Type B pancreatic cell (in vitro differentiated cells): ENCODE measurements around the gene MGAT4A. TPM values are rescaled to one million over a fixed set of nuclear protein-coding genes. Genes with fewer than 3 reads are reported as not detected.

Source experiments
- DNase-seq: peaks from one replicate; pipeline ENCODE4 v3.0.0; 2021; ENCODE audit warnings: mixed read lengths; ENCODE audit not compliant: unreplicated experiment; ENCODE audit errors: extremely low spot score
- H3K27ac Mint-ChIP-seq: 2 replicates; pipeline ENCODE4 v1.8.0; 2021; ENCODE audit warnings: mild to moderate bottlenecking, mixed read lengths
- H3K27me3 Mint-ChIP-seq: 2 replicates; pipeline ENCODE4 v1.8.0; 2021; ENCODE audit warnings: mixed read lengths
- H3K36me3 Mint-ChIP-seq: 2 replicates; pipeline ENCODE4 v1.8.0; 2021; ENCODE audit warnings: mixed read lengths
- H3K4me1 Mint-ChIP-seq: one replicate; pipeline ENCODE4 v1.8.0; 2021; ENCODE audit warnings: mixed read lengths; ENCODE audit not compliant: unreplicated experiment
- H3K4me3 Mint-ChIP-seq: 2 replicates; pipeline ENCODE4 v1.8.0; 2021; ENCODE audit warnings: mild to moderate bottlenecking, mixed read lengths
- H3K9me3 Mint-ChIP-seq: 2 replicates; pipeline ENCODE4 v1.8.0; 2021; ENCODE audit warnings: mixed read lengths
- CTCF ChIP-seq: fragments of 200-600 bp; sonication (generic); conservative IDR thresholded peaks from 2 replicates; pipeline ENCODE4 v1.5.0; 2021; ENCODE audit warnings: antibody characterized with exemption, mild to moderate bottlenecking
- total RNA-seq: library from RNA; stranded (reverse); gene quantifications from 2 replicates; pipeline ENCODE4 v1.2.1, GENCODE V29; 2021; ENCODE audit warnings: low replicate concordance

MGAT4A gene
- total RNA-seq, 1 donor from 2014 or later, result 32.5 TPM

GRCh38 chr2:98749066-98749450, 18.1 kb upstream of the MGAT4A start:
- no peaks in the 10 kb centered on the region for H3K9me3 Mint-ChIP-seq
- no peak overlapping the region for H3K4me3 Mint-ChIP-seq
- no peak for TF ChIP-seq CTCF
- DNase-seq, result no peak
- H3K27ac Mint-ChIP-seq, result no peak overlapping the region
- H3K27me3 Mint-ChIP-seq, result no peaks in the 10 kb centered on the region
- H3K36me3 Mint-ChIP-seq, result no peaks in the 10 kb centered on the region
- peaks cover 13% of the 10 kb centered on the region for H3K4me1 Mint-ChIP-seq

DNA sequence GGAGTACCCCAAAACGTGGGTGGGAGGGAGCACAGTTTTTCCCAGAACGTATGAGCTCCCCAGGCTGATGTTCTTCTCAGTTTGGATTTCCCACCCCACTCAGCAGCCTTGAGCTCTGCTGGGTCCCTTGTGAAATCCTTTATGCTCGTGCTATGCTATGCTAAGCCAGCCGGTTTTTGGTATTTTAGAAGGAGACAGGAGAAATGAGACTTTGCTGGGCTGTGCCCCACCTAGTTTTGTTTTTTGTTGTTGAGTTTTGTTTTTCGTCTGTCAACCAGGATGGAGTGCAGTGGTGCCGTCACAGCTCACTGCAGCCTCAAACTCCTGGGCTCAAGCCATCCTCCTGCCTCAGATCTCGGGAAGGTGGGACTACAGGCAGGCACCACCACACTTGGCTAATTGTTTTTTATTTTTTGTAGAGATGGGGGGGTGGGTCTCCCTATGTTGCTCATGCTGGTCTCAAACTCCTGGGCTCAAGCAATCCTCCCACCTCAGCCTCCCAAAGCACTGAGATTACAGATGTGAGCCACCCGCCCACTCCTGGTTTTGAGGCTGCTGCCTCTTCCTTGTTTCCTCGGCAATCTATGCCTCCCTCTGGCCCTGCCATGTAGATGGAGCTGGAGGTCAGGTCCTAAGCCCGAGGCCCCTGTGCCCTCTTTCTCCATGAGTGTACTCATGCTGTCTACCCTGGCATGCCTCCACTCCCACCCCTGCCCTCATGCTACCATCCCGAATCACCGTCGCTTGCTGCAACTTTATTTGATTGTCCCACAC, 17.5 kb upstream of the MGAT4A start:
- H3K4me3 Mint-ChIP-seq, result no peak overlapping the region
- peaks cover 13% of the 10 kb centered on the region for H3K4me1 Mint-ChIP-seq
- no peaks in the 10 kb centered on the region for H3K9me3 Mint-ChIP-seq
- no peak for DNase-seq
- H3K27ac Mint-ChIP-seq, result no peak overlapping the region
- no peak for TF ChIP-seq CTCF
- no peaks in the 10 kb centered on the region for H3K27me3 Mint-ChIP-seq
- H3K36me3 Mint-ChIP-seq, result no peaks in the 10 kb centered on the region

DNA sequence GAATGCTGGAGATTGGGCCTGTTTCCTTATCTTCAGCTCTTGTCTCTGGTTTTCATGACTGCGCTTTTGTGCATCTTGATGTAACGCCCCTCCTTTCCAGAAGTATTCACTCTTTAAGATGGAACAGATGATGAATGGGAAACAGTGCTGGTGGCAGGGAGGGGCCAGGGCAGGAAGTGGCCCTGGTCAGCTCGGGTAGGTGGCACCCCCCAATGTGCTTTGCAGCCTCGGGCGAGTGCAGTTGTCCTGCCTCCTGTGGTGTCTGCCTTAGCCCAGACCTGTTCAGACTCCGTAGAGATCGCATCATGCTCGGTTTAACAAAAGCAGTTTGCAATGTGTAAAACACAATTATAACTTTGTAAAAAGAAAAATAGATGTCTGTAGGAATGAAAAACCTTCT, 17.0 kb upstream of the MGAT4A start:
- H3K4me1 Mint-ChIP-seq, result peaks cover 13% of the 10 kb centered on the region
- H3K36me3 Mint-ChIP-seq, result no peaks in the 10 kb centered on the region
- no peak overlapping the region for H3K4me3 Mint-ChIP-seq
- no peaks in the 10 kb centered on the region for H3K9me3 Mint-ChIP-seq
- H3K27me3 Mint-ChIP-seq, result no peaks in the 10 kb centered on the region
- no peak for TF ChIP-seq CTCF
- H3K27ac Mint-ChIP-seq, result no peak overlapping the region
- DNase-seq, result no peak

DNA sequence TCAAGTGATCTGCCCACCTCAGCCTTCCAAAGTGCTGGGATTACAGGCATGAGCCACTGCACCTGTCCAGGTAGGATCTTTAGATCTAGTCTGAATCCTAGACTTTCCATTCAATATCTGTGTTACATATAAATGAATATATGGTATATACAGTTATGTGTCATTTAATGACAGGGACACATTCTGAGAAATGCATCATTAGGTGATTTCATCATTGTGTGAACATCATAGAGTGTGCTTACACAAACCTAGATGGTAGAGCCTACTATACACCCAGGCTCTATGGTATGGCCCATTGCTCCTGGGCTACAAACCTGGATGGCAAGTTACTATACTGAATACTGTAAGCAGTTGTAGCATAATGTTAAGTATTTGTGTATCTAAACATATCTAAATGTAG, 15.5 kb upstream of the MGAT4A start:
- no peak overlapping the region for H3K27ac Mint-ChIP-seq
- DNase-seq, result no peak
- TF ChIP-seq CTCF, result no peak
- no peak overlapping the region for H3K4me3 Mint-ChIP-seq
- H3K27me3 Mint-ChIP-seq, result no peaks in the 10 kb centered on the region
- H3K4me1 Mint-ChIP-seq, result peaks cover 13% of the 10 kb centered on the region
- no peaks in the 10 kb centered on the region for H3K36me3 Mint-ChIP-seq
- H3K9me3 Mint-ChIP-seq, result no peaks in the 10 kb centered on the region

GRCh38 chr2:98744595-98744994, 13.7 kb upstream of the MGAT4A start:
- TF ChIP-seq CTCF, result no peak
- H3K4me3 Mint-ChIP-seq, result no peak overlapping the region
- H3K9me3 Mint-ChIP-seq, result no peaks in the 10 kb centered on the region
- H3K27ac Mint-ChIP-seq, result no peak overlapping the region
- H3K4me1 Mint-ChIP-seq, result peaks cover 13% of the 10 kb centered on the region
- DNase-seq, result no peak
- H3K27me3 Mint-ChIP-seq, result no peaks in the 10 kb centered on the region
- no peaks in the 10 kb centered on the region for H3K36me3 Mint-ChIP-seq
